GM23338 (cell line): ENCODE data around the gene SH3TC1. TPM values are rescaled to one million over a fixed set of nuclear protein-coding genes. Genes with fewer than 3 reads are reported as not detected.

Experiments
- ATAC-seq: fragments of 200-7000 bp; cut with Tn5 transposase; 3 replicates; pipeline ENCODE4 v1.9.1; 2020
- DNase-seq: peaks from one replicate; pipeline ENCODE4 v3.0.0-alpha.2; 2015; ENCODE audit warnings: low spot score
- H2AFZ ChIP-seq: fragments of 200-600 bp; sonication (generic); 2 replicates; pipeline ENCODE4 v1.8.0; 2016; ENCODE audit warnings: antibody characterized with exemption, mild to moderate bottlenecking, moderate library complexity
- H3F3A ChIP-seq: fragments of 200-600 bp; sonication (generic); replicated peaks from 2 replicates; pipeline ENCODE4 v1.8.0; 2017; ENCODE audit warnings: antibody characterized with exemption, mixed run types, low read depth
- H3K27ac ChIP-seq: fragments of 200-600 bp; sonication (generic); 2 replicates; pipeline ENCODE4 v1.6.1; 2016; ENCODE audit warnings: low read depth
- H3K27me3 ChIP-seq: fragments of 200-600 bp; sonication (generic); 2 replicates; pipeline ENCODE4 v1.8.0; 2016; ENCODE audit warnings: mild to moderate bottlenecking, mixed run types, moderate library complexity; ENCODE audit not compliant: insufficient read depth
- H3K36me3 ChIP-seq: fragments of 200-600 bp; sonication (generic); 2 replicates; pipeline ENCODE4 v1.8.0; 2016; ENCODE audit warnings: mild to moderate bottlenecking; ENCODE audit not compliant: insufficient read depth
- H3K4me1 ChIP-seq: fragments of 200-600 bp; sonication (generic); 2 replicates; pipeline ENCODE4 v1.8.0; 2016; ENCODE audit warnings: mild to moderate bottlenecking, moderate library complexity; ENCODE audit not compliant: insufficient read depth
- H3K4me2 ChIP-seq: fragments of 200-600 bp; sonication (generic); 2 replicates; pipeline ENCODE4 v1.7.1; 2017; ENCODE audit warnings: mixed run types
- H3K4me3 ChIP-seq: fragments of 200-600 bp; sonication (generic); 2 replicates; pipeline ENCODE4 v1.6.1; 2016; ENCODE audit warnings: mixed run types
- H3K79me2 ChIP-seq: fragments of 200-600 bp; sonication (generic); replicated peaks from 2 replicates; pipeline ENCODE4 v1.8.0; 2017; ENCODE audit warnings: mild to moderate bottlenecking; ENCODE audit not compliant: insufficient read depth
- H3K9me2 ChIP-seq: fragments of 200-600 bp; sonication (generic); 2 replicates; pipeline ENCODE4 v1.8.0; 2017; ENCODE audit not compliant: insufficient read depth
- H4K20me1 ChIP-seq: fragments of 200-600 bp; sonication (generic); replicated peaks from 2 replicates; pipeline ENCODE4 v1.8.0; 2017; ENCODE audit warnings: mild to moderate bottlenecking; ENCODE audit not compliant: insufficient read depth
- H3K27ac Mint-ChIP-seq: 2 replicates; pipeline ENCODE4 v1.8.0; 2020; ENCODE audit warnings: inconsistent platforms, mild to moderate bottlenecking, moderate library complexity, mixed read lengths
- H3K27me3 Mint-ChIP-seq: 3 replicates; pipeline ENCODE4 v1.8.0; 2022; ENCODE audit warnings: low read depth, mild to moderate bottlenecking, moderate library complexity, mixed read lengths, inconsistent platforms; ENCODE audit not compliant: insufficient read depth, poor library complexity
- H3K36me3 Mint-ChIP-seq: 3 replicates; pipeline ENCODE4 v1.8.0; 2021; ENCODE audit warnings: low read depth, mild to moderate bottlenecking, inconsistent platforms, moderate library complexity, mixed read lengths
- H3K4me1 Mint-ChIP-seq: 3 replicates; pipeline ENCODE4 v1.8.0; 2020; ENCODE audit warnings: mild to moderate bottlenecking, inconsistent platforms, mixed read lengths
- H3K4me3 Mint-ChIP-seq: 3 replicates; pipeline ENCODE4 v1.8.0; 2021; ENCODE audit warnings: moderate library complexity, mild to moderate bottlenecking, inconsistent platforms, mixed read lengths
- H3K9me3 Mint-ChIP-seq: 3 replicates; pipeline ENCODE4 v1.8.0; 2020; ENCODE audit warnings: moderate library complexity, mild to moderate bottlenecking, inconsistent platforms, mixed read lengths
- CREB1 ChIP-seq: fragments of 250-450 bp; sonication (Bioruptor Pico); IDR thresholded peaks from 2 replicates; pipeline ENCODE4 v1.5.0; 2020; ENCODE audit warnings: low read depth, mild to moderate bottlenecking, moderate library complexity
- ETS1 ChIP-seq: IDR thresholded peaks from 2 replicates; pipeline ENCODE4 v1.6.1; 2016; ENCODE audit warnings: antibody characterized with exemption
- EZH2 ChIP-seq: fragments of 200-600 bp; sonication (generic); IDR thresholded peaks from one replicate; pipeline ENCODE4 v1.8.0; 2017; ENCODE audit warnings: antibody characterized with exemption, mild to moderate bottlenecking, low read depth; ENCODE audit not compliant: unreplicated experiment
- EZH2phosphoT487 ChIP-seq: fragments of 200-600 bp; sonication (generic); IDR thresholded peaks from one replicate; pipeline ENCODE4 v1.8.1; 2018; ENCODE audit warnings: antibody characterized with exemption; ENCODE audit not compliant: unreplicated experiment
- JUNB ChIP-seq: IDR thresholded peaks from one replicate; pipeline ENCODE4 v1.6.1; 2016; ENCODE audit warnings: antibody characterized with exemption; ENCODE audit not compliant: unreplicated experiment
- POLR2AphosphoS5 ChIP-seq: IDR thresholded peaks from 2 replicates; pipeline ENCODE4 v1.6.1; 2016; ENCODE audit warnings: antibody characterized with exemption, low read depth
- REST ChIP-seq: IDR thresholded peaks from one replicate; pipeline ENCODE4 v1.6.1; 2018; ENCODE audit warnings: antibody characterized with exemption; ENCODE audit not compliant: unreplicated experiment
- STAT1 ChIP-seq: IDR thresholded peaks from one replicate; pipeline ENCODE4 v1.6.1; 2016; ENCODE audit warnings: antibody characterized with exemption; ENCODE audit not compliant: unreplicated experiment
- ZNF114 ChIP-seq: fragments of 250-450 bp; sonication (Bioruptor Pico); IDR thresholded peaks from 2 replicates; pipeline ENCODE4 v1.5.0; 2020; ENCODE audit warnings: mild to moderate bottlenecking, moderate library complexity
- polyA plus RNA-seq: library from polyadenylated mRNA; unstranded; fragments of >200 nt; fragmentation: Nextera tagmentation; extraction: Ambion mirVana; gene quantifications from 2 replicates; pipeline ENCODE4 v1.2.1, GENCODE V29; 2016
- total RNA-seq: library from RNA; depleted of rRNA; stranded (reverse); fragments of >200 nt; shearing (Covaris generic); gene quantifications from 2 replicates; pipeline ENCODE4 v1.2.3, GENCODE V29; 2014
- TF ChIP-seq, protein P1 (sequence below), 2 experiments: fragments of 200-600 bp in 1 of 2; sonication (generic) in 1 of 2; conservative IDR thresholded peaks; 2 replicates each; pipeline versions ENCODE4 v1.5.1 to v1.6.1; 2016 to 2017; ENCODE audit warnings: antibody characterized with exemption in 2 of 2, low read depth in 2 of 2, mild to moderate bottlenecking in 2 of 2, moderate library complexity in 1 of 2
- TF ChIP-seq, protein P2 (sequence below): fragments of 250-450 bp; sonication (Bioruptor Pico); IDR thresholded peaks from 2 replicates; pipeline ENCODE4 v1.5.0; 2020; ENCODE audit warnings: mild to moderate bottlenecking, moderate library complexity

The SH3TC1 gene
- total and polyA plus RNA-seq, 2 experiments from 2014 or later: 0.07 TPM; not detected in 1

- Histone ChIP-seq H2AFZ (no peak overlapping the region), H3K79me2 (no peaks in the 10 kb centered on the region), H3K4me2 (no peak overlapping the region), H3K27me3 (no peaks in the 10 kb centered on the region), H3K4me3 (no peak overlapping the region), H3K4me1 (no peaks in the 10 kb centered on the region), H3K27ac (no peak overlapping the region), H3K9me2 (no peaks in the 10 kb centered on the region), H3F3A (no peaks in the 10 kb centered on the region), H3K36me3 (no peaks in the 10 kb centered on the region), H4K20me1 (no peaks in the 10 kb centered on the region)
- no peak overlapping the region for H3K27ac Mint-ChIP-seq
- no peak overlapping the region for H3K4me3 Mint-ChIP-seq
- no peaks in the 10 kb centered on the region for H3K36me3 Mint-ChIP-seq
- peaks cover 16% of the 10 kb centered on the region for H3K4me1 Mint-ChIP-seq
- TF ChIP-seq EZH2 (no peak), EZH2phosphoT487 (no peak), JUNB (no peak), REST (no peak), POLR2AphosphoS5 (no peak), ETS1 (no peak), ZNF114 (CRISPR knock-in tag) (no peak), CREB1 (CRISPR knock-in tag) (no peak), STAT1 (no peak)
- TF ChIP-seq, protein P1, sequence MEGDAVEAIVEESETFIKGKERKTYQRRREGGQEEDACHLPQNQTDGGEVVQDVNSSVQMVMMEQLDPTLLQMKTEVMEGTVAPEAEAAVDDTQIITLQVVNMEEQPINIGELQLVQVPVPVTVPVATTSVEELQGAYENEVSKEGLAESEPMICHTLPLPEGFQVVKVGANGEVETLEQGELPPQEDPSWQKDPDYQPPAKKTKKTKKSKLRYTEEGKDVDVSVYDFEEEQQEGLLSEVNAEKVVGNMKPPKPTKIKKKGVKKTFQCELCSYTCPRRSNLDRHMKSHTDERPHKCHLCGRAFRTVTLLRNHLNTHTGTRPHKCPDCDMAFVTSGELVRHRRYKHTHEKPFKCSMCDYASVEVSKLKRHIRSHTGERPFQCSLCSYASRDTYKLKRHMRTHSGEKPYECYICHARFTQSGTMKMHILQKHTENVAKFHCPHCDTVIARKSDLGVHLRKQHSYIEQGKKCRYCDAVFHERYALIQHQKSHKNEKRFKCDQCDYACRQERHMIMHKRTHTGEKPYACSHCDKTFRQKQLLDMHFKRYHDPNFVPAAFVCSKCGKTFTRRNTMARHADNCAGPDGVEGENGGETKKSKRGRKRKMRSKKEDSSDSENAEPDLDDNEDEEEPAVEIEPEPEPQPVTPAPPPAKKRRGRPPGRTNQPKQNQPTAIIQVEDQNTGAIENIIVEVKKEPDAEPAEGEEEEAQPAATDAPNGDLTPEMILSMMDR (conservative IDR thresholded peaks at IDR 0.05; ENCODE audit: low read depth in 2 of 2): no peak
- TF ChIP-seq, protein P2, sequence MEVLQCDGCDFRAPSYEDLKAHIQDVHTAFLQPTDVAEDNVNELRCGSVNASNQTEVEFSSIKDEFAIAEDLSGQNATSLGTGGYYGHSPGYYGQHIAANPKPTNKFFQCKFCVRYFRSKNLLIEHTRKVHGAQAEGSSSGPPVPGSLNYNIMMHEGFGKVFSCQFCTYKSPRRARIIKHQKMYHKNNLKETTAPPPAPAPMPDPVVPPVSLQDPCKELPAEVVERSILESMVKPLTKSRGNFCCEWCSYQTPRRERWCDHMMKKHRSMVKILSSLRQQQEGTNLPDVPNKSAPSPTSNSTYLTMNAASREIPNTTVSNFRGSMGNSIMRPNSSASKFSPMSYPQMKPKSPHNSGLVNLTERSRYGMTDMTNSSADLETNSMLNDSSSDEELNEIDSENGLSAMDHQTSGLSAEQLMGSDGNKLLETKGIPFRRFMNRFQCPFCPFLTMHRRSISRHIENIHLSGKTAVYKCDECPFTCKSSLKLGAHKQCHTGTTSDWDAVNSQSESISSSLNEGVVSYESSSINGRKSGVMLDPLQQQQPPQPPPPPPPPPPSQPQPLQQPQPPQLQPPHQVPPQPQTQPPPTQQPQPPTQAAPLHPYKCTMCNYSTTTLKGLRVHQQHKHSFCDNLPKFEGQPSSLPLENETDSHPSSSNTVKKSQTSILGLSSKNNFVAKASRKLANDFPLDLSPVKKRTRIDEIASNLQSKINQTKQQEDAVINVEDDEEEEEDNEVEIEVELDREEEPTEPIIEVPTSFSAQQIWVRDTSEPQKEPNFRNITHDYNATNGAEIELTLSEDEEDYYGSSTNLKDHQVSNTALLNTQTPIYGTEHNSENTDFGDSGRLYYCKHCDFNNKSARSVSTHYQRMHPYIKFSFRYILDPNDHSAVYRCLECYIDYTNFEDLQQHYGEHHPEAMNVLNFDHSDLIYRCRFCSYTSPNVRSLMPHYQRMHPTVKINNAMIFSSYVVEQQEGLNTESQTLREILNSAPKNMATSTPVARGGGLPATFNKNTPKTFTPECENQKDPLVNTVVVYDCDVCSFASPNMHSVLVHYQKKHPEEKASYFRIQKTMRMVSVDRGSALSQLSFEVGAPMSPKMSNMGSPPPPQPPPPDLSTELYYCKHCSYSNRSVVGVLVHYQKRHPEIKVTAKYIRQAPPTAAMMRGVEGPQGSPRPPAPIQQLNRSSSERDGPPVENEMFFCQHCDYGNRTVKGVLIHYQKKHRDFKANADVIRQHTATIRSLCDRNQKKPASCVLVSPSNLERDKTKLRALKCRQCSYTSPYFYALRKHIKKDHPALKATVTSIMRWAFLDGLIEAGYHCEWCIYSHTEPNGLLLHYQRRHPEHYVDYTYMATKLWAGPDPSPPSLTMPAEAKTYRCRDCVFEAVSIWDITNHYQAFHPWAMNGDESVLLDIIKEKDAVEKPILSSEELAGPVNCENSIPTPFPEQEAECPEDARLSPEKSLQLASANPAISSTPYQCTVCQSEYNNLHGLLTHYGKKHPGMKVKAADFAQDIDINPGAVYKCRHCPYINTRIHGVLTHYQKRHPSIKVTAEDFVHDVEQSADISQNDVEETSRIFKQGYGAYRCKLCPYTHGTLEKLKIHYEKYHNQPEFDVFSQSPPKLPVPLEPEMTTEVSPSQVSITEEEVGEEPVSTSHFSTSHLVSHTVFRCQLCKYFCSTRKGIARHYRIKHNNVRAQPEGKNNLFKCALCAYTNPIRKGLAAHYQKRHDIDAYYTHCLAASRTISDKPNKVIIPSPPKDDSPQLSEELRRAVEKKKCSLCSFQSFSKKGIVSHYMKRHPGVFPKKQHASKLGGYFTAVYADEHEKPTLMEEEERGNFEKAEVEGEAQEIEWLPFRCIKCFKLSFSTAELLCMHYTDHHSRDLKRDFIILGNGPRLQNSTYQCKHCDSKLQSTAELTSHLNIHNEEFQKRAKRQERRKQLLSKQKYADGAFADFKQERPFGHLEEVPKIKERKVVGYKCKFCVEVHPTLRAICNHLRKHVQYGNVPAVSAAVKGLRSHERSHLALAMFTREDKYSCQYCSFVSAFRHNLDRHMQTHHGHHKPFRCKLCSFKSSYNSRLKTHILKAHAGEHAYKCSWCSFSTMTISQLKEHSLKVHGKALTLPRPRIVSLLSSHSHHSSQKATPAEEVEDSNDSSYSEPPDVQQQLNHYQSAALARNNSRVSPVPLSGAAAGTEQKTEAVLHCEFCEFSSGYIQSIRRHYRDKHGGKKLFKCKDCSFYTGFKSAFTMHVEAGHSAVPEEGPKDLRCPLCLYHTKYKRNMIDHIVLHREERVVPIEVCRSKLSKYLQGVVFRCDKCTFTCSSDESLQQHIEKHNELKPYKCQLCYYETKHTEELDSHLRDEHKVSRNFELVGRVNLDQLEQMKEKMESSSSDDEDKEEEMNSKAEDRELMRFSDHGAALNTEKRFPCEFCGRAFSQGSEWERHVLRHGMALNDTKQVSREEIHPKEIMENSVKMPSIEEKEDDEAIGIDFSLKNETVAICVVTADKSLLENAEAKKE (CRISPR knock-in tag): no peak
- H3K9me3 Mint-ChIP-seq: no peaks in the 10 kb centered on the region; the same call in 2 of the 3 replicates
- ATAC-seq: no peak
- no peak for DNase-seq
- H3K27me3 Mint-ChIP-seq: peaks cover 4% of the 10 kb centered on the region
Observed at GRCh38 chr4:8150152-8151090, 48.7 kb upstream of the SH3TC1 start.
